ENCODE data around the gene XPNPEP1. TPM values are rescaled to one million over a fixed set of nuclear protein-coding genes. Genes with fewer than 3 reads are reported as not detected.

XPNPEP1 gene
- polyA plus RNA-seq, 3 donors = 32.1 to 62.1 (median 38.4) TPM

GRCh38 chr10:109924967-109925620, 1.8 kb upstream of the XPNPEP1 start:
- no peak overlapping the region for H3K4me3 Mint-ChIP-seq
- no peak overlapping the region for H2AFZ ChIP-seq (ENCODE audit: insufficient read depth, low read depth, low read length, poor library complexity, severe bottlenecking)

GRCh38 chr10:109924087-109924486, 776 bp upstream of the XPNPEP1 start:
- TF ChIP-seq, protein P1, sequence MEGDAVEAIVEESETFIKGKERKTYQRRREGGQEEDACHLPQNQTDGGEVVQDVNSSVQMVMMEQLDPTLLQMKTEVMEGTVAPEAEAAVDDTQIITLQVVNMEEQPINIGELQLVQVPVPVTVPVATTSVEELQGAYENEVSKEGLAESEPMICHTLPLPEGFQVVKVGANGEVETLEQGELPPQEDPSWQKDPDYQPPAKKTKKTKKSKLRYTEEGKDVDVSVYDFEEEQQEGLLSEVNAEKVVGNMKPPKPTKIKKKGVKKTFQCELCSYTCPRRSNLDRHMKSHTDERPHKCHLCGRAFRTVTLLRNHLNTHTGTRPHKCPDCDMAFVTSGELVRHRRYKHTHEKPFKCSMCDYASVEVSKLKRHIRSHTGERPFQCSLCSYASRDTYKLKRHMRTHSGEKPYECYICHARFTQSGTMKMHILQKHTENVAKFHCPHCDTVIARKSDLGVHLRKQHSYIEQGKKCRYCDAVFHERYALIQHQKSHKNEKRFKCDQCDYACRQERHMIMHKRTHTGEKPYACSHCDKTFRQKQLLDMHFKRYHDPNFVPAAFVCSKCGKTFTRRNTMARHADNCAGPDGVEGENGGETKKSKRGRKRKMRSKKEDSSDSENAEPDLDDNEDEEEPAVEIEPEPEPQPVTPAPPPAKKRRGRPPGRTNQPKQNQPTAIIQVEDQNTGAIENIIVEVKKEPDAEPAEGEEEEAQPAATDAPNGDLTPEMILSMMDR (IDR thresholded peaks at IDR 0.05) = no peak
- Mint-ChIP-seq H3K4me3 (peak overlapping the region; percentile 74 to 75), H3K36me3 (peaks cover 0 to 6% of the 10 kb centered on the region in 2 donors), H3K27ac (peak overlapping the region in 6 of 7 donors; percentile 60 to 95 (median 76)), H3K9me3 (no peaks in the 10 kb centered on the region), H3K27me3 (ENCODE audit: low read depth in 3 of 3) (no peaks in the 10 kb centered on the region), H3K4me1 (peaks cover 41% of the 10 kb centered on the region)
- peak overlapping the region in 1 of 3 experiments; percentile 87 for H3K4me3 ChIP-seq (replicated peaks in 1 of 3; ENCODE audit: low read depth in 2 of 3, low read length in 3 of 3)
- H2AFZ ChIP-seq (ENCODE audit: insufficient read depth, low read depth, low read length, poor library complexity, severe bottlenecking) = peak overlapping the region; percentile 86
- H3K4me1 ChIP-seq (ENCODE audit: control insufficient read depth in 1 of 2, insufficient read depth in 2 of 2, low read length in 2 of 2) = peaks cover 24 to 34% of the 10 kb centered on the region in 2 donors
- peaks cover 45% of the 10 kb centered on the region for H3K79me2 ChIP-seq (ENCODE audit: insufficient read depth, low read length)
- H3K9ac ChIP-seq (ENCODE audit: insufficient read depth, low read length, poor library complexity, severe bottlenecking) = peak overlapping the region; percentile 100
- no peaks in the 10 kb centered on the region for H3K36me3 ChIP-seq (replicated peaks in 1 of 2; ENCODE audit: control insufficient read depth in 1 of 2, insufficient read depth in 2 of 2, low read length in 2 of 2)
- H3K9me3 ChIP-seq (replicated peaks in 1 of 2; ENCODE audit: control insufficient read depth in 1 of 2, insufficient read depth in 1 of 2, low read length in 2 of 2) = no peaks in the 10 kb centered on the region
- H3K27ac ChIP-seq (ENCODE audit: low read depth in 1 of 2, low read length in 2 of 2) = no peak overlapping the region
- no peaks in the 10 kb centered on the region for H4K20me1 ChIP-seq (ENCODE audit: insufficient read depth, low read length)
- peak overlapping the region; percentile 91 for H3K4me2 ChIP-seq (replicated peaks; ENCODE audit: extremely low read depth, low read length, poor library complexity, severe bottlenecking)
- intact Hi-C loops (cut with micrococcal nuclease) = loop anchor here in 1 of 2 donors (5.0 to 10.0 kb wide), 2 partner anchors 83 to 161 kb away; partner anchors contain the start of gene ADD3
- H3K27me3 ChIP-seq (ENCODE audit: control insufficient read depth in 2 of 2, insufficient read depth in 2 of 2, low read length in 2 of 2) = no peaks in the 10 kb centered on the region
- 98% methylated on average over 7 of the region's 7 CpGs for WGBS (ENCODE audit: insufficient coverage)
- no peak for DNase-seq

More at GRCh38 chr10:109924967-109925620, 1.8 kb upstream of the XPNPEP1 start:
- intact Hi-C loops (cut with micrococcal nuclease) = loop anchor here in 1 of 2 donors (5.0 to 10.0 kb wide), 2 partner anchors 82 to 160 kb away; partner anchors contain the start of gene ADD3
- Histone ChIP-seq H3K36me3 (replicated peaks in 1 of 2; ENCODE audit: control insufficient read depth in 1 of 2, insufficient read depth in 2 of 2, low read length in 2 of 2) (no peaks in the 10 kb centered on the region), H3K4me1 (ENCODE audit: control insufficient read depth in 1 of 2, insufficient read depth in 2 of 2, low read length in 2 of 2) (peaks cover 33 to 44% of the 10 kb centered on the region in 2 donors), H3K27ac (ENCODE audit: low read depth in 1 of 2, low read length in 2 of 2) (no peak overlapping the region), H3K27me3 (ENCODE audit: control insufficient read depth in 2 of 2, insufficient read depth in 2 of 2, low read length in 2 of 2) (no peaks in the 10 kb centered on the region), H3K9me3 (replicated peaks in 1 of 2; ENCODE audit: control insufficient read depth in 1 of 2, insufficient read depth in 1 of 2, low read length in 2 of 2) (no peaks in the 10 kb centered on the region), H3K4me3 (replicated peaks in 1 of 3; ENCODE audit: low read depth in 2 of 3, low read length in 3 of 3) (no peak overlapping the region), H4K20me1 (ENCODE audit: insufficient read depth, low read length) (no peaks in the 10 kb centered on the region), H3K9ac (ENCODE audit: insufficient read depth, low read length, poor library complexity, severe bottlenecking) (no peak overlapping the region), H3K4me2 (replicated peaks; ENCODE audit: extremely low read depth, low read length, poor library complexity, severe bottlenecking) (no peak overlapping the region), H3K79me2 (ENCODE audit: insufficient read depth, low read length) (peaks cover 35% of the 10 kb centered on the region)
- peaks cover 0 to 2% (median 0%) of the 10 kb centered on the region in 3 donors for H3K27me3 Mint-ChIP-seq (ENCODE audit: low read depth in 3 of 3)
- H3K36me3 Mint-ChIP-seq = peaks cover 0 to 6% of the 10 kb centered on the region in 2 donors
- no peak overlapping the region for H3K27ac Mint-ChIP-seq
- H3K9me3 Mint-ChIP-seq = no peaks in the 10 kb centered on the region
- no peak for DNase-seq
- TF ChIP-seq, protein P1 (IDR thresholded peaks at IDR 0.05) = no peak
- 100% methylated on average over 1 of the region's 5 CpGs for WGBS (ENCODE audit: insufficient coverage)
- peaks cover 51% of the 10 kb centered on the region for H3K4me1 Mint-ChIP-seq
